ENCODE results near the gene JCAD. TPM values are rescaled to one million over a fixed set of nuclear protein-coding genes. Genes with fewer than 3 reads are reported as not detected.

Gene JCAD
- total RNA-seq, 1 experiment from 2014 or later = 0.77 TPM

DNA sequence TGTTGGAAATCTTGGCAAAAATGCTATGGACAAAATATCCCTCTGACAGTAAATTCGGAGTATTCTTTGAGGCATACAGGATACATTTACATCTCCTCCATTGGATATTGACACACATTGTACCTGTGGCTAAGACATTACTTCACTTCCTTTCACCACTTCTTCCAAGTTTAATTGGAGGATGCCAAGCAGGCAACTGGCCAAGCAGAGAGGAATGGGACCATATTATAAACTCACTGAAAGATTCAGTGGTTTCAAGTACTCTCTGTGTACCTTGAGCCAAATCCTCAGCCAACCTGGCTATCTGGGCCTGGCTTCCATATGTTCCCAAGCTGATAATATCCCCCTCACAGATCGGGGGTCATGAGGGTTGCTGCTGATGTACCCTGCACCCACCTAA, 14.7 kb upstream of the JCAD start:
- Histone ChIP-seq H3T11ph (ENCODE audit: low read length) (no peak overlapping the region), H4K91ac (ENCODE audit: insufficient read length, low read depth, low read length) (no peak overlapping the region), H3K56ac (ENCODE audit: insufficient read length, low read depth, low read length) (no peak overlapping the region), H2BK20ac (ENCODE audit: low read depth, low read length, poor library complexity, severe bottlenecking) (no peak overlapping the region), H4K20me1 (ENCODE audit: control insufficient read depth, insufficient read depth, insufficient read length) (no peaks in the 10 kb centered on the region), H2AFZ (ENCODE audit: low read length) (no peak overlapping the region), H3K4me1 (ENCODE audit: insufficient read depth, low read length) (no peaks in the 10 kb centered on the region), H2BK120ac (ENCODE audit: low read depth, low read length, poor library complexity, severe bottlenecking) (no peak overlapping the region), H3K9ac (ENCODE audit: extremely low read depth, insufficient read length, low read length) (no peak overlapping the region), H3K27me3 (ENCODE audit: insufficient read depth, low read length) (no peaks in the 10 kb centered on the region), H4K5ac (ENCODE audit: insufficient read length, low read depth, low read length) (no peak overlapping the region), H3K14ac (ENCODE audit: insufficient read depth, low read length) (no peak overlapping the region), H3K79me1 (ENCODE audit: insufficient read depth, low read depth, low read length, poor library complexity, severe bottlenecking) (no peaks in the 10 kb centered on the region), H3K18ac (ENCODE audit: insufficient read length, low read depth, low read length) (no peak overlapping the region), H3K4ac (ENCODE audit: low read depth, low read length) (no peak overlapping the region), H4K8ac (replicated peaks; ENCODE audit: insufficient read length, low read depth, low read length) (no peak overlapping the region), H3K23ac (ENCODE audit: insufficient read length, low read depth, low read length) (no peak overlapping the region), H3K79me2 (ENCODE audit: insufficient read depth, low read length) (no peaks in the 10 kb centered on the region), H3K4me2 (ENCODE audit: insufficient read depth, insufficient read length, low read length) (no peak overlapping the region), H2BK12ac (ENCODE audit: insufficient read length, low read depth, low read length) (no peak overlapping the region), H3K27ac (ENCODE audit: insufficient read length, low read depth, low read length) (no peak overlapping the region), H2AK5ac (ENCODE audit: insufficient read length, low read length) (no peak overlapping the region), H2BK5ac (ENCODE audit: insufficient read length, low read length) (no peak overlapping the region), H3K23me2 (ENCODE audit: insufficient read length, low read depth, low read length, poor library complexity, severe bottlenecking) (no peaks in the 10 kb centered on the region), H2BK15ac (ENCODE audit: low read depth, low read length) (no peak overlapping the region), H3K9me3 (ENCODE audit: control insufficient read depth, low read depth, low read length) (no peaks in the 10 kb centered on the region)
- Mint-ChIP-seq H3K4me1 (peaks cover 3% of the 10 kb centered on the region in 2 experiments; a peak in 2 of 4 replicates), H3K27ac (no peak overlapping the region), H3K4me3 (no peak overlapping the region), H3K9me3 (no peaks in the 10 kb centered on the region; a peak in 1 of 5 replicates), H3K36me3 (ENCODE audit: insufficient read depth in 1 of 3, low read depth in 3 of 3) (no peaks in the 10 kb centered on the region), H3K27me3 (ENCODE audit: low read depth) (no peaks in the 10 kb centered on the region)
- TF ChIP-seq, protein P1, sequence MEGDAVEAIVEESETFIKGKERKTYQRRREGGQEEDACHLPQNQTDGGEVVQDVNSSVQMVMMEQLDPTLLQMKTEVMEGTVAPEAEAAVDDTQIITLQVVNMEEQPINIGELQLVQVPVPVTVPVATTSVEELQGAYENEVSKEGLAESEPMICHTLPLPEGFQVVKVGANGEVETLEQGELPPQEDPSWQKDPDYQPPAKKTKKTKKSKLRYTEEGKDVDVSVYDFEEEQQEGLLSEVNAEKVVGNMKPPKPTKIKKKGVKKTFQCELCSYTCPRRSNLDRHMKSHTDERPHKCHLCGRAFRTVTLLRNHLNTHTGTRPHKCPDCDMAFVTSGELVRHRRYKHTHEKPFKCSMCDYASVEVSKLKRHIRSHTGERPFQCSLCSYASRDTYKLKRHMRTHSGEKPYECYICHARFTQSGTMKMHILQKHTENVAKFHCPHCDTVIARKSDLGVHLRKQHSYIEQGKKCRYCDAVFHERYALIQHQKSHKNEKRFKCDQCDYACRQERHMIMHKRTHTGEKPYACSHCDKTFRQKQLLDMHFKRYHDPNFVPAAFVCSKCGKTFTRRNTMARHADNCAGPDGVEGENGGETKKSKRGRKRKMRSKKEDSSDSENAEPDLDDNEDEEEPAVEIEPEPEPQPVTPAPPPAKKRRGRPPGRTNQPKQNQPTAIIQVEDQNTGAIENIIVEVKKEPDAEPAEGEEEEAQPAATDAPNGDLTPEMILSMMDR (conservative IDR thresholded peaks at IDR 0.05) = no peak
- WGBS (ENCODE audit: extremely low coverage, insufficient read length, low lambda C conversion rate) = no CpG with 5 or more reads among the region's 2 CpGs
- no peak for DNase-seq
